Activated CD4-positive, alpha-beta T cell treated with anti-CD3 and anti-CD28 coated beads, Interleukin-2, amount 10 ng/mL, durations not matched to agents 7 days and 5 days (primary cell): ENCODE data around the gene CCNK. TPM values are rescaled to one million over a fixed set of nuclear protein-coding genes. Genes with fewer than 3 reads are reported as not detected.
A peak's percentile ranks its signal among the peaks of the same experiment; 100 is the strongest.

Experiments
- CTCF ChIA-PET: fragments of 350-600 bp; sonication (Branson Sonifier 250); formaldehyde crosslinking; loops from one replicate; lab custom pipeline; 2021; ENCODE audit warnings: antibody characterized with exemption; lab: Charles Lee
- POLR2A ChIA-PET: fragments of 350-600 bp; sonication (Branson Sonifier 250); formaldehyde crosslinking; loops from one replicate; lab custom pipeline; 2021; ENCODE audit warnings: antibody characterized with exemption; lab: Charles Lee
- DNase-seq: peaks from one replicate; pipeline ENCODE4 v3.0.0-alpha.2; 2020
- H3K27ac Mint-ChIP-seq: one replicate; pipeline ENCODE4 v1.8.0; 2021; ENCODE audit warnings: mild to moderate bottlenecking, moderate library complexity, mixed read lengths
- H3K27me3 Mint-ChIP-seq: one replicate; pipeline ENCODE4 v1.8.0; 2021; ENCODE audit warnings: mixed read lengths
- H3K36me3 Mint-ChIP-seq: one replicate; pipeline ENCODE4 v1.8.0; 2021; ENCODE audit warnings: low read depth, mixed read lengths
- H3K4me1 Mint-ChIP-seq: one replicate; pipeline ENCODE4 v1.8.0; 2021; ENCODE audit warnings: mixed read lengths
- H3K4me3 Mint-ChIP-seq: one replicate; pipeline ENCODE4 v1.8.0; 2021; ENCODE audit warnings: mild to moderate bottlenecking, moderate library complexity, mixed read lengths
- H3K9me3 Mint-ChIP-seq: one replicate; pipeline ENCODE4 v1.8.0; 2021; ENCODE audit warnings: mixed read lengths
- total RNA-seq, 2 experiments: library from RNA; stranded (reverse); gene quantifications; one replicate each; pipeline ENCODE4 v1.2.3, GENCODE V29; 2021

CCNK gene
- total RNA-seq, 2 experiments from 2014 or later, result 85.5 to 86.8 TPM

GRCh38 chr14:99519931-99520421, 38.8 kb downstream of the CCNK start:
- H3K9me3 Mint-ChIP-seq, result no peaks in the 10 kb centered on the region
- no peak for DNase-seq
- POLR2A ChIA-PET, result no interaction called here

DNA sequence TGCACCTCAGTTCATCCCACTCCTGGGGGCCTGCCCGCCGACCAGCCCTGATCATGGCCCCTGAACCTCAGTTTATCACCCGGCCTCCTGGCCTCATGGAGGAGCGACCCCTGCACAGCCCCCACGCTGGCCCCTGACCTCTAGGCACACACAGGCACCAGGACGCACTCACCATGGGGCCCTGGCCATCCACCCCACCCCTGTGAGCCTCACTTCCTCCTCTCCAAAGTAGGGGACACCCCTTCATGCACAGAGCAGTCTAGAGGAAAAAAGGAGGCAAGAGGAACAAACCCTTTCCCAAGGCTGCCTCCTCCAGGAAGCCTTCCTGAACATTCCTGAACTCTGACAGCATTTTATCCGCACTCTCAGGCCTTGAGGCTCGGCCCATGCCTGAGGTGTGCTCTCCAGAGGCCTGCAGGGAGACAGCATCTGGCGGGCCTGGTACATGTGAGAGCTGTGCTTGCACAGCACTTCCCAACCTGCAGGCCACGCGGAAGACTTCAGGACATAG, 39.4 kb downstream of the CCNK start:
- no peak overlapping the region for H3K4me3 Mint-ChIP-seq
- ChIA-PET POLR2A (no interaction called here), CTCF (no interaction called here)
- H3K27ac Mint-ChIP-seq, result no peak overlapping the region
- H3K9me3 Mint-ChIP-seq, result no peaks in the 10 kb centered on the region
- peaks cover 12% of the 10 kb centered on the region for H3K4me1 Mint-ChIP-seq
- no peaks in the 10 kb centered on the region for H3K36me3 Mint-ChIP-seq
- H3K27me3 Mint-ChIP-seq, result no peaks in the 10 kb centered on the region
- no peak for DNase-seq

More at GRCh38 chr14:99519931-99520421, 38.8 kb downstream of the CCNK start:
- CTCF ChIA-PET, result no interaction called here
- Mint-ChIP-seq H3K36me3 (no peaks in the 10 kb centered on the region), H3K4me1 (peaks cover 7% of the 10 kb centered on the region), H3K4me3 (no peak overlapping the region), H3K27ac (no peak overlapping the region), H3K27me3 (no peaks in the 10 kb centered on the region)

DNA sequence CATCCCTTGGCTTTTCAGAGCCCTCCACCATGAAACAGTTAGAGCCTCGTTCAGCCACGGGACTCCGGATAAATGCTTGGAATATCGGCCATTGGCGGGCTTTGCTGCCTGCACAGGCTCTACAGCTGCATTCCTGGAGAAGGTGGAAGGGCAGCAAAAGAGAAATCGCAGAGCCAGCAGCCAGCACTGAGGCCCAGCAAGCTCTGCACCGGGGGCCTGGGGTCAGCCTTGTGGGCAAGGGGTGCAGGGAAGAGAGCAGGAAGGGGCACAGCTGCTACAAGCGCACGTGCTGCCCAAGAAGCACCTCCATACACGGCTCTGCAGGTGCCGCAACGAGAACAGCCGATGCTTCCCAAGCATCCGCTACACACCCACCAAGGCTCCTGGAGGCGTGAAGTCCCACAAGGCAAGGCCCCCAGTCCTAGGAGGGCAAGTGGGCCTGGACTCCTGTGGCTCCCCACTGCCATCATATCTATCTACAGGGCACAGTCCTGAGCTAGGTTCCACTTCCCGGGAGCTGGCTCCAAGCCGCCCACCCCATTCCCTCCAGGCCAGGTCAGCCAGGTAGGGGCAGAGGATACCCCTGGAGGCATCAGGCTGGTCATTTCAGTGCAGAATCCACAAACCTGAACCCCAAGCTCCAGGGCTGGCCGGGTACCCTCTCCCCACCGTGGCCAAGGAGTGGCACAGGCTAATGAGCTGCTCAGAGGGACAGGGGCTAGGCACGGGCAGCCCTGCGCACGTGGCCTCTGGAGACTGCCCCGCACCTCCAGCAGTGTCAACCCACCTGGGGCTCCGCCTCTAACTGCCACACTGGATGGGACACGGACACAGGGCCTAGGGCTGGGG, 40.2 kb downstream of the CCNK start:
- H3K27ac Mint-ChIP-seq, result no peak overlapping the region
- DNase-seq, result no peak
- H3K4me3 Mint-ChIP-seq, result no peak overlapping the region
- ChIA-PET POLR2A (no interaction called here), CTCF (no interaction called here)
- no peaks in the 10 kb centered on the region for H3K9me3 Mint-ChIP-seq
- H3K27me3 Mint-ChIP-seq, result no peaks in the 10 kb centered on the region
- H3K36me3 Mint-ChIP-seq, result no peaks in the 10 kb centered on the region
- peaks cover 17% of the 10 kb centered on the region for H3K4me1 Mint-ChIP-seq

- DNase-seq, result no peak
Measured at GRCh38 chr14:99522025-99522401, 40.8 kb downstream of the CCNK start.

GRCh38 chr14:99522457-99522891, 41.3 kb downstream of the CCNK start:
- Mint-ChIP-seq H3K36me3 (no peaks in the 10 kb centered on the region), H3K27ac (no peak overlapping the region), H3K4me3 (no peak overlapping the region), H3K4me1 (peaks cover 17% of the 10 kb centered on the region), H3K27me3 (no peaks in the 10 kb centered on the region), H3K9me3 (no peaks in the 10 kb centered on the region)
- DNase-seq, result no peak
- CTCF ChIA-PET, result no interaction called here
- POLR2A ChIA-PET, result no interaction called here

More at GRCh38 chr14:99522025-99522401, 40.8 kb downstream of the CCNK start:
- H3K27me3 Mint-ChIP-seq, result no peaks in the 10 kb centered on the region
- peaks cover 17% of the 10 kb centered on the region for H3K4me1 Mint-ChIP-seq
- H3K9me3 Mint-ChIP-seq, result no peaks in the 10 kb centered on the region
- no peaks in the 10 kb centered on the region for H3K36me3 Mint-ChIP-seq
- ChIA-PET CTCF (no interaction called here), POLR2A (no interaction called here)
- H3K4me3 Mint-ChIP-seq, result no peak overlapping the region
- no peak overlapping the region for H3K27ac Mint-ChIP-seq

- no peaks in the 10 kb centered on the region for H3K36me3 Mint-ChIP-seq
- no peaks in the 10 kb centered on the region for H3K27me3 Mint-ChIP-seq
- no peak for DNase-seq
- ChIA-PET POLR2A (no interaction called here), CTCF (interaction anchor here (0.9 kb wide), 1 partner anchor 72 kb away, joined by 4 read pairs; no protein-coding TSS in a partner anchor)
- no peaks in the 10 kb centered on the region for H3K9me3 Mint-ChIP-seq
- peaks cover 17% of the 10 kb centered on the region for H3K4me1 Mint-ChIP-seq
- H3K27ac Mint-ChIP-seq, result no peak overlapping the region
- H3K4me3 Mint-ChIP-seq, result no peak overlapping the region
Measured at GRCh38 chr14:99522934-99523703, 41.9 kb downstream of the CCNK start.

GRCh38 chr14:99523704-99524055, 42.5 kb downstream of the CCNK start:
- no peak for DNase-seq
- Mint-ChIP-seq H3K27ac (no peak overlapping the region), H3K4me1 (peaks cover 17% of the 10 kb centered on the region), H3K4me3 (no peak overlapping the region), H3K9me3 (no peaks in the 10 kb centered on the region), H3K36me3 (no peaks in the 10 kb centered on the region), H3K27me3 (no peaks in the 10 kb centered on the region)
- POLR2A ChIA-PET, result no interaction called here
- CTCF ChIA-PET, result interaction anchor here (0.6 to 0.9 kb wide), 2 partner anchors 71 to 391 kb away, joined by 3 to 4 read pairs; no protein-coding TSS in a partner anchor

- peak overlapping the region; percentile 95 for H3K27ac Mint-ChIP-seq
- ChIA-PET POLR2A (no interaction called here), CTCF (interaction anchor here (0.6 to 1.1 kb wide), 3 partner anchors 69 to 391 kb away, joined by 3 to 4 read pairs (median 3); no protein-coding TSS in a partner anchor)
- no peaks in the 10 kb centered on the region for H3K27me3 Mint-ChIP-seq
- no peak overlapping the region for H3K4me3 Mint-ChIP-seq
- no peak for DNase-seq
- peaks cover 17% of the 10 kb centered on the region for H3K4me1 Mint-ChIP-seq
- H3K36me3 Mint-ChIP-seq, result no peaks in the 10 kb centered on the region
- no peaks in the 10 kb centered on the region for H3K9me3 Mint-ChIP-seq
Measured at GRCh38 chr14:99524091-99524661, 43.0 kb downstream of the CCNK start.

GRCh38 chr14:99524804-99525698, 43.8 kb downstream of the CCNK start:
- DNase-seq, result peak; percentile 53
- H3K36me3 Mint-ChIP-seq, result no peaks in the 10 kb centered on the region
- H3K27ac Mint-ChIP-seq, result peak overlapping the region; percentile 95
- CTCF ChIA-PET, result interaction anchor here (1.1 kb wide), 1 partner anchor 69 kb away, joined by 3 read pairs; no protein-coding TSS in a partner anchor
- H3K9me3 Mint-ChIP-seq, result no peaks in the 10 kb centered on the region
- H3K27me3 Mint-ChIP-seq, result no peaks in the 10 kb centered on the region
- H3K4me1 Mint-ChIP-seq, result peaks cover 17% of the 10 kb centered on the region
- peak overlapping the region; percentile 46 for H3K4me3 Mint-ChIP-seq
- POLR2A ChIA-PET, result no interaction called here

DNA sequence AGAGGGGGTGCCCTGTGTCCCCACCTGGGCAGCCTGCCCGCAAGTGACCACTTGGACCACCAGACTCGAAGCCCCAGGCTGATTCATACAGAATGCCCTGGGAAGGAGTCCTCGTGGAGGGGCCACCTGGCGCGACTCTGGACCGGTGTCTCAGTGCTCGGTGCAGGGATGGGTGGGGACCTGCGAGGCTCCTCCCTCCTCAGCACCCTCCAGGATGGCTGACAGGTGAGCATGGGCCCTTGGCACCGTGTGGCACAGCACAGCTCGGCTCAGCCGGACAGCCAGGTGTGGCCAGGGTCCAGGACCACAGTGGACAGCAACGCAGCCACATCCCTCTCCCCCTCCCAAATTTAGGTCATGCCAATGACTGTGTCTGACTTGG, 44.5 kb downstream of the CCNK start:
- POLR2A ChIA-PET, result interaction anchor here (0.7 kb wide), 1 partner anchor 98 kb away, joined by 3 read pairs; no protein-coding TSS in a partner anchor
- CTCF ChIA-PET, result no interaction called here
- H3K27ac Mint-ChIP-seq, result peak overlapping the region; percentile 95

DNA sequence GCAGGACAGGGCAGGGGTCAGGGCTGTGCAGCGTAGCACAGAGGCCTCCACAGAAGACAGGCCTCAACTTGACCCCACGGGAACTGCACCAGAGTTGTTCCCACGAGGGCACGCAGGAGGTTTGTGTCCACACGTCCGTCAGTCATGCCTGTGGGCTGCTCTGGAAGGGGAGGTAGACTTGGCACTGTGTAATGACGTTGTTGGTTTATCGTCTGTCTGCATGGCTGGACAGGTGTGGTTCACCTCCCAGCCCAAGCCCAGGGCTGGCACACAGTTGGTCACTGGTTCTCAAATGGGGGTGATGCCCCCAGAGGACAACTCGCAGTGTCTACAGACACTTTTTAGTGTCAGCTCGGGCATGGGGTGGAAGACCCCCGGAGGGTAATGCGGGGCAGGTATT, 45.8 kb downstream of the CCNK start:
- Mint-ChIP-seq H3K36me3 (no peaks in the 10 kb centered on the region), H3K27me3 (no peaks in the 10 kb centered on the region)
- POLR2A ChIA-PET, result no interaction called here

More for the DNA sequence above, 44.5 kb downstream of the CCNK start:
- Mint-ChIP-seq H3K36me3 (no peaks in the 10 kb centered on the region), H3K27me3 (no peaks in the 10 kb centered on the region), H3K4me1 (peaks cover 17% of the 10 kb centered on the region), H3K9me3 (no peaks in the 10 kb centered on the region), H3K4me3 (no peak overlapping the region)
- DNase-seq, result no peak

More for the DNA sequence above, 45.8 kb downstream of the CCNK start:
- H3K4me3 Mint-ChIP-seq, result no peak overlapping the region
- H3K9me3 Mint-ChIP-seq, result no peaks in the 10 kb centered on the region
- no peak for DNase-seq
- H3K4me1 Mint-ChIP-seq, result peaks cover 17% of the 10 kb centered on the region
- H3K27ac Mint-ChIP-seq, result peak overlapping the region; percentile 46
- CTCF ChIA-PET, result no interaction called here
